Measurements from ENCODE around the gene SCN3A.

The SCN3A gene

DNA sequence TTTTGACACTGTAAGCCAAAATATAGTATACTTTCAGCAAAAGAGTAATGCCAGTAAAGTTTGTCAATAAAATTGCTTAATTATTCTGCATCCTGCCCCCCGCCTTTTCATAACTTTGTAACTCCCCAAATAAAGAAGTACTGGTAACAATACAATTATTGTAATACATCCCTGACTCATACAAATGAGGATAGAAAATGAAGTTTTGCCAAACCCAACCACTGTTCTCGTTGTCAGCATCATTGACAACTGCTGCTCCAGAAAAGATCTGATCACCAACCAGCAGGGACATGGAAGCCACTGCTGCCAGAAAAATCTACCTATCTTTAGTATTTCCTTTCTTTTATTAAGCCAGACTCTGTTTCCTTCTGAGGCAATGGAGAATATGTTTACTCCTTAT lies 27.1 kb downstream of the SCN3A start:
- H3K4me3 ChIP-seq (ENCODE audit: low read length) = no peak overlapping the region
- H3K9ac ChIP-seq (ENCODE audit: low read length) = no peak overlapping the region
- no peaks in the 10 kb centered on the region for H3K36me3 ChIP-seq (ENCODE audit: control insufficient read depth, insufficient read depth, low read length)
- H3K9me3 ChIP-seq (ENCODE audit: control insufficient read depth, low read length) = no peaks in the 10 kb centered on the region
- H3K27me3 ChIP-seq (ENCODE audit: control insufficient read depth, insufficient read depth, low read length) = no peaks in the 10 kb centered on the region
- H3K4me1 ChIP-seq (ENCODE audit: control insufficient read depth, insufficient read depth, low read length) = no peaks in the 10 kb centered on the region

DNA sequence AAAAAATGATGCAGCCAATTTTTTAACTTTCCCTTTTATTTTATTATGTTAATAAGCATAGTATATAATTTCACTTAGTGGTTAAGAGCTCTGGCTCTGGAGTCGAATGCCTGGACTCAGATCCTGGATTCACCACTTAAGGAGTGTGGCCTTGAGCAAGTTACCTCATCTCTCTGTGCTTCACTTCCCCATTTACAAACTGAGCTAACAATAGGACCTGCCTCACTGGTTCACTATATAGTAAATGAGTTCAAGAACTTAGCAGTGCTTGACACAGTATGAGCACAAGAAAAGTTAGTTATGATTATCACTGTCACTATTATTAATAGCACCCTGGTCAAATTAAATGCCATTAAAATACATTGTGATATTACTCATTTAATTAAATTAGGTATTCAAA lies 30.6 kb downstream of the SCN3A start:
- H3K9ac ChIP-seq (ENCODE audit: low read length) = no peak overlapping the region
- no peaks in the 10 kb centered on the region for H3K4me1 ChIP-seq (ENCODE audit: control insufficient read depth, insufficient read depth, low read length)
- no peak overlapping the region for H3K4me3 ChIP-seq (ENCODE audit: low read length)
- no peaks in the 10 kb centered on the region for H3K9me3 ChIP-seq (ENCODE audit: control insufficient read depth, low read length)
- no peaks in the 10 kb centered on the region for H3K36me3 ChIP-seq (ENCODE audit: control insufficient read depth, insufficient read depth, low read length)
- no peaks in the 10 kb centered on the region for H3K27me3 ChIP-seq (ENCODE audit: control insufficient read depth, insufficient read depth, low read length)

DNA sequence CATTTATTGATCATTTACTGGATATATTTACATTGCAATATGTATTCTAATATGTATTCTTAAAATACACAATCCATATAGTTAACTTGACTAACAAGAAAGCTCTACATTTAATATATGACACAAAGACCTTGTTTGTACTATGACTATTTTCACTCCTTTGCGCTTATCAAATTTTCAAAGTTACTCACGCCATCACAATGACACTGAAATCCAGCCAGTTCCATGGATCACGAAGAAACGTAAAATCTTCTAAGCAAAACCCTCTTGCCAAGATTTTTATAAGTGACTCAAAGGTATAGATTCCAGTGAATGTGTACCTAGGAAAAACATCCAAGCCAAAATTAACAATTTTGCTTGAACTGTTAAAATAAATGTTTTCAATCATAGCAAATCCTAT lies 39.6 kb downstream of the SCN3A start:
- H3K36me3 ChIP-seq (ENCODE audit: control insufficient read depth, insufficient read depth, low read length) = no peaks in the 10 kb centered on the region
- no peaks in the 10 kb centered on the region for H3K9me3 ChIP-seq (ENCODE audit: control insufficient read depth, low read length)
- H3K4me3 ChIP-seq (ENCODE audit: low read length) = no peak overlapping the region
- no peak overlapping the region for H3K9ac ChIP-seq (ENCODE audit: low read length)
- H3K4me1 ChIP-seq (ENCODE audit: control insufficient read depth, insufficient read depth, low read length) = no peaks in the 10 kb centered on the region
- no peaks in the 10 kb centered on the region for H3K27me3 ChIP-seq (ENCODE audit: control insufficient read depth, insufficient read depth, low read length)

DNA sequence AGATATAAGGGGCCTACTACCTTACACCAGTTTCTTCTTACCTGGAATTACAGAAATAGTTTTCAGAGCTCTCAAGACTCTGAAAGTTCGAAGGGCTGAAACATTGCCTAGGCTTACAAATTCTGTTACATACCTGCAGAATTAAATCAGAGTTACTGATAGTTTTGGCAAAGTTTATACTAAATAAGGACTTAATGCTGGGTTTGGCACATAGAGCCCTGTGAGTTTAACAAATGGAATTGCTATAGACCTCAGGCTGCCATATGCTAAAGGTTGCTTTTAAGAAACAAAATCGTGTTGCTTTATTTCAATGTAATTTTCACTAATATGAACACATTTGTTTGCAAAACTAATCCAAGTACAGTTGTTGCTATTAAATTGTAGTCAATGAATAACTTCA lies 40.1 kb downstream of the SCN3A start:
- Histone ChIP-seq H3K9ac (ENCODE audit: low read length) (no peak overlapping the region), H3K9me3 (ENCODE audit: control insufficient read depth, low read length) (no peaks in the 10 kb centered on the region), H3K4me1 (ENCODE audit: control insufficient read depth, insufficient read depth, low read length) (no peaks in the 10 kb centered on the region), H3K4me3 (ENCODE audit: low read length) (no peak overlapping the region), H3K27me3 (ENCODE audit: control insufficient read depth, insufficient read depth, low read length) (no peaks in the 10 kb centered on the region), H3K36me3 (ENCODE audit: control insufficient read depth, insufficient read depth, low read length) (no peaks in the 10 kb centered on the region)

DNA sequence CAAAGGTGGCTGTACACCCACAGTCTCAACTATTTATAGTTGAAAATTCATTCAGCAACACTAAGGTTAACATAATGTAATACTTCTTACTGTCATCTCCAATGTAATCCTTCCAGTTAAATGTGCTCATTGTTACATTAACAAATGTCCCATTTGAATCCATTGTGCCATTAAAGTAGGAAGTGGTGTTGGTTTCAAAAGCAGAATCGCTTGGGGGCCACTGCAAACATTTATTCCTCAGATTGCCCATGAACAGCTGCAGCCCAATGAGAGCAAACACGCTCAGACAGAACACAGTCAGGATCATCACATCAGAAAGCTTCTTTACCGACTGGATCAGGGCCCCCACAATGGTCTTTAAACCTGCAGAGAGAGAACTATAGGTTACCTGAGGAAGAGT lies 41.4 kb downstream of the SCN3A start:
- H3K27me3 ChIP-seq (ENCODE audit: control insufficient read depth, insufficient read depth, low read length) = no peaks in the 10 kb centered on the region
- H3K4me1 ChIP-seq (ENCODE audit: control insufficient read depth, insufficient read depth, low read length) = no peaks in the 10 kb centered on the region
- no peaks in the 10 kb centered on the region for H3K9me3 ChIP-seq (ENCODE audit: control insufficient read depth, low read length)
- no peak overlapping the region for H3K9ac ChIP-seq (ENCODE audit: low read length)
- H3K4me3 ChIP-seq (ENCODE audit: low read length) = no peak overlapping the region
- no peaks in the 10 kb centered on the region for H3K36me3 ChIP-seq (ENCODE audit: control insufficient read depth, insufficient read depth, low read length)

DNA sequence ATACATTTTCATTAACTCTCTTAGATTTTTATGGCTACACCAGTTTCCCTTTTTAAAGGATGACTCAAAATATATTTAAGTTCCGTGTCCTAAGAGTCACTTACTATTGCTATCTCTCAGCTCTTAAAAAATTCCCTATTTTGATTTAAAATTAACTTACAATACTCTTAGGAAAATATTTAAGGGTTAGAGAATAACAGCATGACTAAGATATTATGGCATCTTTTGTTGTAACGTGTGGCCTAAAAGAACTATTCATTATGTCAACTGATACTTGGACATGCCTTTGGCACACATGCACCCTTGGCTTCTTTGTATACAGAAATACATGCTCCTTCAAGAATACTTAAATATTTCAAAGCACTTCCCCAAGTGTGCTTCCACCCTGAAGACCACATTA lies 42.3 kb downstream of the SCN3A start:
- no peaks in the 10 kb centered on the region for H3K4me1 ChIP-seq (ENCODE audit: control insufficient read depth, insufficient read depth, low read length)
- H3K36me3 ChIP-seq (ENCODE audit: control insufficient read depth, insufficient read depth, low read length) = no peaks in the 10 kb centered on the region
- no peak overlapping the region for H3K9ac ChIP-seq (ENCODE audit: low read length)
- no peaks in the 10 kb centered on the region for H3K9me3 ChIP-seq (ENCODE audit: control insufficient read depth, low read length)
- no peaks in the 10 kb centered on the region for H3K27me3 ChIP-seq (ENCODE audit: control insufficient read depth, insufficient read depth, low read length)
- no peak overlapping the region for H3K4me3 ChIP-seq (ENCODE audit: low read length)

DNA sequence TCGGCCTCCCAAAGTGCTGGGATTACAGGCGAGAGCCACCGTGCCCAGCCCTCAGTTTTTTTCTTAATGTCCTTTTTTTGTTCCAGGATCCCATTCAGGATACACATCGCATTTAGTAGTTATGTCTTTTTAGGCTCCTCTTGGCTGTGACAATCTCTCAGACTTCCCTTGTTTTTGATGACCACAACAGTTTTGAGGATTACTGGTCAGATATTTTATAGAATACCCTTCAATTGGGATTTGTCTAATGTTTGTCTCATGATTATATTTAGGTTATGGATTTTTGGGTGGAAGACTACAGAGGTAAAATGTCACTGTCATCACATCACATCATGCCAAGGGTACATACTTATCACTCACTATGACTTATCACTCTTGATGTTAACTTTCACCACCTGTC lies 46.7 kb downstream of the SCN3A start:
- H3K4me3 ChIP-seq (ENCODE audit: low read length) = no peak overlapping the region
- no peaks in the 10 kb centered on the region for H3K27me3 ChIP-seq (ENCODE audit: control insufficient read depth, insufficient read depth, low read length)
- H3K9me3 ChIP-seq (ENCODE audit: control insufficient read depth, low read length) = no peaks in the 10 kb centered on the region
- H3K9ac ChIP-seq (ENCODE audit: low read length) = no peak overlapping the region
- no peaks in the 10 kb centered on the region for H3K36me3 ChIP-seq (ENCODE audit: control insufficient read depth, insufficient read depth, low read length)
- H3K4me1 ChIP-seq (ENCODE audit: control insufficient read depth, insufficient read depth, low read length) = no peaks in the 10 kb centered on the region

DNA sequence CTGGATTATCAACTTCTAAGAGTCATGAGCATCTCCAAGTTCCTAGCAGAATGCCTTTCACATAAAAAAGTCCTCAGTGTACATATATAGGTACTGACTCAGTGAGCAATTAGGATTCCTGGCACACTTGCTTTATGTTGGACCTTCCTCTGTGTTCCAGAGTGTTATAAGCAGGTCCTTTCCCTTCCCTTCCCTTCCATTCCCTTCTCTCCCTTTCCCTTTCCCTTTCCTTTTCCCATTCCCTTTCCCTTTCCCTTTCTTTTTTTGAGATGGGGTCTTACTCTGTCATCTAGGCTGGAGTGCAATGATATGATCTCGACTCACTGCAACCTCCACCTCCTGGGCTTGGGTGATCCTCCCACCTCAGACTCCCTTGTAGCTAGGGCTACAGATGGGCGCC lies 48.7 kb downstream of the SCN3A start:
- Histone ChIP-seq H3K9ac (ENCODE audit: low read length) (no peak overlapping the region), H3K9me3 (ENCODE audit: control insufficient read depth, low read length) (no peaks in the 10 kb centered on the region), H3K4me3 (ENCODE audit: low read length) (no peak overlapping the region), H3K4me1 (ENCODE audit: control insufficient read depth, insufficient read depth, low read length) (no peaks in the 10 kb centered on the region), H3K27me3 (ENCODE audit: control insufficient read depth, insufficient read depth, low read length) (no peaks in the 10 kb centered on the region), H3K36me3 (ENCODE audit: control insufficient read depth, insufficient read depth, low read length) (no peaks in the 10 kb centered on the region)

DNA sequence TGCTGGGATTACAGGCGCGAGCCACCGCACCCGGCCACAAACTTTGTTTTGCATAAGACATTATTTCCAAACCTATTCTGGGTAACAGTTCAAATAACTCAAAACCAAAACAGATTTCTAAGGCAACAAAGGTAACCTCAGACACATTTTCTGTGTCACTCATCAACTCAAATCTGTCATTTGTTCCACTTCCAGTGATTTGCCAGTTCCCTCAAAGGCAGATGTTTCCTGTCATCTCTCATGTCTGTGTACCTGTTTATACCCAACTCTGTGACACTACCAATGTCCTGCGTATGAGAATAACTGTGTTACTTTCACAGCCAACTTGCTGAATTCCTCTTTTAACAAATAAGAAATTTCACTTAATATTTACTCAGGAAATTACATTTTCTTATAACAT lies 54.4 kb downstream of the SCN3A start:
- Histone ChIP-seq H3K36me3 (ENCODE audit: control insufficient read depth, insufficient read depth, low read length) (no peaks in the 10 kb centered on the region), H3K27me3 (ENCODE audit: control insufficient read depth, insufficient read depth, low read length) (no peaks in the 10 kb centered on the region), H3K4me1 (ENCODE audit: control insufficient read depth, insufficient read depth, low read length) (no peaks in the 10 kb centered on the region), H3K9ac (ENCODE audit: low read length) (no peak overlapping the region), H3K9me3 (ENCODE audit: control insufficient read depth, low read length) (no peaks in the 10 kb centered on the region), H3K4me3 (ENCODE audit: low read length) (no peak overlapping the region)

DNA sequence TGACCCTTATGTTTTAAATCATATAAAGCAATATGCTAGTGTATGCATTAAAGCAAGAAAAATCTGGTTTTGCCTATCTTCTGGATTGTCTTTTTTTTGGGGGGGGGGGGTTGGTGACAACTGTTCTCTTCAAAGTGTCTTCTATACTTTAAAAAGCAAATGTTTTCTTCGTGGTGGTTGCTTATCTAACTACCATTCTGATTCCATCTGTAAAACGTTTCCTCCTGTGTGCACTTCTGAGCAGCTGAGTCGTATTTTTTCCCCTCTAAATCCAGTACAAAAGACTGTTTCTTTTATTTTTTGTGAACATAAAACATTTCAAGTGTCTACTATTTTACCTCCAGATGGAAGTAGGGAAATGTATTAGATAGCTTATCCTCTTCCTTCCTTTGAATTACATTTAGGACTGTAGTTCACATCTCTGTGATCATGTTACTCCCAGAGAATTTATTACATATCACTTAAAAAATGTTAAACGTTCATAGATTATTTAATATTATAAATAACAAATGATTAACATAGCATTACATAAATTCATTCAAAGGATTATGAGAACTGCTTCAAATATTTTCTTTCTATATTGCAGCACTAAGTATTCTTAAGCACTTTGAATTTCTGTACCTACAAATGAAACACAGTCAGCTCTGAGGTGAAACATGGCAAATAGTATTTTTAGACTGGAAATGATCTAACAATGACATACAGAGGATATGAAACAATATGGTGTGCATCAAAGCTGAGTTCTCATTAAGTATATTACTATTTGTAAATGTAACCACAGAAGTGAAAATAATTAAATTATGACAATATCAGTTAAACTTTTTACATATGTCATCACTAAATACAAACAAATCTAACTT lies 56.4 kb downstream of the SCN3A start:
- Histone ChIP-seq H3K9me3 (ENCODE audit: control insufficient read depth, low read length) (no peaks in the 10 kb centered on the region), H3K9ac (ENCODE audit: low read length) (no peak overlapping the region), H3K4me1 (ENCODE audit: control insufficient read depth, insufficient read depth, low read length) (no peaks in the 10 kb centered on the region), H3K4me3 (ENCODE audit: low read length) (no peak overlapping the region), H3K36me3 (ENCODE audit: control insufficient read depth, insufficient read depth, low read length) (no peaks in the 10 kb centered on the region), H3K27me3 (ENCODE audit: control insufficient read depth, insufficient read depth, low read length) (no peaks in the 10 kb centered on the region)

DNA sequence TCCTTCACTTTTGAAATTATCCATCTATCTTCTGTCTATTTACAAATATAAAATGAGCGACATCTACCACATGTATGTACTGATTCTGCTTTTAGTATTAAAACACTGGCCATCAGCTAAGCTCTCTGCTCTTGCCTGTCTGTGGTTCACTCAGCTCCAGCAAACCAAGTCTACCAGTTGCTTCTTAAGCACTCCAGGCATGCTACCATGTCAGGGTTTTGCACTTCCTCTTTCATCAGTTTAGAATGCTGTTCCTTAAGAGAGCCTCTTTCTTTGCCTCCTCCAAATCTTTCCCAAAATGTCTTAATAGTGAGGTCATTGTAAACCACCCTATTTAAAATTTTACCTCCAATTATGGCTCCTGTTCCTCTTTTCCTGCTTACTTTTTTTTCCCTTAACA lies 59.5 kb downstream of the SCN3A start:
- Histone ChIP-seq H3K4me3 (ENCODE audit: low read length) (no peak overlapping the region), H3K4me1 (ENCODE audit: control insufficient read depth, insufficient read depth, low read length) (no peaks in the 10 kb centered on the region), H3K27me3 (ENCODE audit: control insufficient read depth, insufficient read depth, low read length) (no peaks in the 10 kb centered on the region), H3K9me3 (ENCODE audit: control insufficient read depth, low read length) (no peaks in the 10 kb centered on the region), H3K9ac (ENCODE audit: low read length) (no peak overlapping the region), H3K36me3 (ENCODE audit: control insufficient read depth, insufficient read depth, low read length) (no peaks in the 10 kb centered on the region)

DNA sequence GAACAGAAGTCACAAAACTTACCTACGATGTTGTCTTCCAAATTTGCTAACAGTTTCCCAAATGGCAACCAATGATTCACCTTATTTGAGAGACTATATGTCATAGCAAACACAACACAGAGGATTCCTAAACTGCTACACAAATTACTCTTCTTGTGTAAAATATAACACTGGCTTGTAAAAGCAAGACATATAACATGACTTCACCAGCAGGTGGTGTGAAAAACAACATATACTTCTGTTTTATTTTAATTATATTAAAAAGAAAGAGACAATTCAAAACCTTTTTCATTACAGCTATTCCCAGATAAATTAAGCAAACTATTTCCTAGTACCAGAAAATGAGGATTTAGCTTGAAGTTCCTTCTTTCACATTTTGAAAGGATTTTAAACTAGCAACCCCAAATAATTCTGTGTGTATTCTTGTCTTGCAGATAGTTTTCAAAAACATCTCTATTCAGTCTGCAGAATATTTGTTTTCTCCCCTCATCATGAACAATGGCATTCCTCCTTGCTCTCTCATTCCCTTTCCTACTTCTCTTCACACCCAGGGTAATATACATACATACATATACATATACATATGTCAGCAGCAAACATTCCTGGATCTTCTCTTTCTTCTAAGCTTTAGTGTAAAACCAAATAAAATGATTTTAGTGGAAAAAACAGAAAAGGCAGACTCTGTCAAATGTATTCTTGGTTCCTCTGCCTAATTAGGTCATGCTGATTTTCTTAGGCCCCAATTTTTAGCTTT lies 62.1 kb downstream of the SCN3A start:
- Histone ChIP-seq H3K9ac (ENCODE audit: low read length) (no peak overlapping the region), H3K4me1 (ENCODE audit: control insufficient read depth, insufficient read depth, low read length) (no peaks in the 10 kb centered on the region), H3K36me3 (ENCODE audit: control insufficient read depth, insufficient read depth, low read length) (no peaks in the 10 kb centered on the region), H3K4me3 (ENCODE audit: low read length) (no peak overlapping the region), H3K9me3 (ENCODE audit: control insufficient read depth, low read length) (no peaks in the 10 kb centered on the region), H3K27me3 (ENCODE audit: control insufficient read depth, insufficient read depth, low read length) (no peaks in the 10 kb centered on the region)
